GM12801 (cell line): Measurements from ENCODE around the gene PHF19.

ENCODE experiments used
- CTCF ChIP-seq: IDR thresholded peaks from one replicate; pipeline ENCODE4 v1.5.1; 2011; ENCODE audit warnings: control low read depth; ENCODE audit not compliant: insufficient read length; ENCODE audit errors: extremely low read depth

Gene PHF19

GRCh38 chr9:120921661-120922181 lies 44.7 kb upstream of the PHF19 start:
- TF ChIP-seq CTCF: no peak

GRCh38 chr9:120920806-120921178 lies 43.8 kb upstream of the PHF19 start:
- no peak for TF ChIP-seq CTCF

- TF ChIP-seq CTCF: no peak
Measured at GRCh38 chr9:120919843-120920805, 43.1 kb upstream of the PHF19 start.

GRCh38 chr9:120918931-120919842 lies 42.2 kb upstream of the PHF19 start:
- TF ChIP-seq CTCF: no peak

GRCh38 chr9:120917929-120918762 lies 41.2 kb upstream of the PHF19 start:
- TF ChIP-seq CTCF: no peak

- no peak for TF ChIP-seq CTCF
Measured at GRCh38 chr9:120916991-120917880, 40.2 kb upstream of the PHF19 start.
